Colonic mucosa (tissue), 4 donors: Measurements from ENCODE around the gene DHX35. TPM values are rescaled to one million over a fixed set of nuclear protein-coding genes. Genes with fewer than 3 reads are reported as not detected.

Source experiments
- DNase-seq: peaks from one replicate; pipeline ENCODE4 v3.0.0-alpha.2; 2020
- H3K27ac ChIP-seq: fragments of 200-600 bp; one replicate; pipeline ENCODE4 v1.8.0; 2021
- H3K27me3 ChIP-seq: fragments of 200-600 bp; one replicate; pipeline ENCODE4 v1.8.0; 2021
- H3K36me3 ChIP-seq: fragments of 200-600 bp; one replicate; pipeline ENCODE4 v1.8.0; 2021
- H3K4me1 ChIP-seq: fragments of 200-600 bp; one replicate; pipeline ENCODE4 v1.8.0; 2021; ENCODE audit warnings: mild to moderate bottlenecking
- H3K4me3 ChIP-seq: fragments of 200-600 bp; one replicate; pipeline ENCODE4 v1.8.0; 2021
- H3K9ac ChIP-seq, 2 donors: one replicate each; pipeline ENCODE4 v1.7.0; 2013; ENCODE audit warnings: control low read depth in 2 of 2, low read depth in 2 of 2, low read length in 2 of 2
- H3K9me3 ChIP-seq: fragments of 200-600 bp; one replicate; pipeline ENCODE4 v1.8.0; 2021
- intact Hi-C: fragments of 100-400 bp; cut with DNase I; formaldehyde crosslinking; loops from one replicate; pipeline ENCODE4 v1.14.1; 2022
- total RNA-seq, 2 donors: library from RNA; stranded (reverse); fragmentation: NEBNext Ultra II Directional in 1 of 2; extraction: Animal tissue kit (Norgen Biotek cat#: 25700) in 1 of 2; gene quantifications; one replicate each; pipeline ENCODE4 v1.2.1, GENCODE V29; 2021
- TF ChIP-seq, protein P1 (sequence below): fragments of 200-600 bp; IDR thresholded peaks from one replicate; pipeline ENCODE4 v1.8.0; 2022; ENCODE audit warnings: antibody characterized with exemption, mild to moderate bottlenecking
- donor health status: healthy.
- donor health status: DM: no; HTN: no; CAD: no.
- donor health status: DM: no; HTN: no; CAD: no.

The DHX35 gene
- total RNA-seq, 2 donors from 2014 or later, result 16.3 to 16.9 TPM

DNA sequence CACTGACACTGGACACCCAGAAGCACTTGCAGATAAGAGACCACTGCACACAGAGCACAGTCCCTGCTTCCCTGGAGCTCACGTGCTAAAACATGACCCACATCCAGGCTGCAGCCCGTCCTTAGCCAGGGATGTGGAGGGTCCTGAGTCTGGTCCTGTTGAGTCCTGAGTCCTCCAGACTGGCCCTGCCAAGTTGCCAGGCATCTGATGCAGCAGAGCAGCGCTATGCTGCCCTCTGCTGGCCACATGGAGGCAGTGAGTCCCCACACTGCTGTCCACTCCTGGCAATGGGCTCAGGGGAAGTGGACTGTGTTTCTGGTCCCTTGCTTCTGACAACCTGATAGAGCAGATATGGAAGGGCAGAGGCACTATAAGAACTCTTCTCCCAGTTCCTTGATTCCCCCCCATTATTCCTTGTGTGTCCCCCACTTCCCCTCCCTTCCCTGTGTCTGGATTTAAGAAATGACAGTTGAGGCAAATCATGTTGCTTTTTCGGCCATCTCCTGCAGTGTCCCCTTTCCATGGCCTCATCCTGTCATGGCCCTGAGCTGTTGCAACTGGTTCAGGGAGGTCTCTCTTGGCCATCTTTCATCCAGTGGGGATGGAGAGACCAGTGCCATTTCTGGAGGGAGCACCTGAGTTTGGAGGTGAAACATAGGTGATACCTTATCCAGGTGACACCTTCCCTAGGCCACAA, 86.0 kb downstream of the DHX35 start:
- Histone ChIP-seq H3K9ac (no peak overlapping the region), H3K4me3 (no peak overlapping the region), H3K27ac (no peak overlapping the region), H3K36me3 (no peaks in the 10 kb centered on the region), H3K4me1 (no peaks in the 10 kb centered on the region), H3K27me3 (no peaks in the 10 kb centered on the region), H3K9me3 (no peaks in the 10 kb centered on the region)
- TF ChIP-seq, protein P1, sequence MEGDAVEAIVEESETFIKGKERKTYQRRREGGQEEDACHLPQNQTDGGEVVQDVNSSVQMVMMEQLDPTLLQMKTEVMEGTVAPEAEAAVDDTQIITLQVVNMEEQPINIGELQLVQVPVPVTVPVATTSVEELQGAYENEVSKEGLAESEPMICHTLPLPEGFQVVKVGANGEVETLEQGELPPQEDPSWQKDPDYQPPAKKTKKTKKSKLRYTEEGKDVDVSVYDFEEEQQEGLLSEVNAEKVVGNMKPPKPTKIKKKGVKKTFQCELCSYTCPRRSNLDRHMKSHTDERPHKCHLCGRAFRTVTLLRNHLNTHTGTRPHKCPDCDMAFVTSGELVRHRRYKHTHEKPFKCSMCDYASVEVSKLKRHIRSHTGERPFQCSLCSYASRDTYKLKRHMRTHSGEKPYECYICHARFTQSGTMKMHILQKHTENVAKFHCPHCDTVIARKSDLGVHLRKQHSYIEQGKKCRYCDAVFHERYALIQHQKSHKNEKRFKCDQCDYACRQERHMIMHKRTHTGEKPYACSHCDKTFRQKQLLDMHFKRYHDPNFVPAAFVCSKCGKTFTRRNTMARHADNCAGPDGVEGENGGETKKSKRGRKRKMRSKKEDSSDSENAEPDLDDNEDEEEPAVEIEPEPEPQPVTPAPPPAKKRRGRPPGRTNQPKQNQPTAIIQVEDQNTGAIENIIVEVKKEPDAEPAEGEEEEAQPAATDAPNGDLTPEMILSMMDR, result peak; percentile 97
- intact Hi-C loops, result loop anchor here (2.0 kb wide), 1 partner anchor 121 kb away; the partner anchor contains the start of gene FAM83D
- peak; percentile 79 for DNase-seq

DNA sequence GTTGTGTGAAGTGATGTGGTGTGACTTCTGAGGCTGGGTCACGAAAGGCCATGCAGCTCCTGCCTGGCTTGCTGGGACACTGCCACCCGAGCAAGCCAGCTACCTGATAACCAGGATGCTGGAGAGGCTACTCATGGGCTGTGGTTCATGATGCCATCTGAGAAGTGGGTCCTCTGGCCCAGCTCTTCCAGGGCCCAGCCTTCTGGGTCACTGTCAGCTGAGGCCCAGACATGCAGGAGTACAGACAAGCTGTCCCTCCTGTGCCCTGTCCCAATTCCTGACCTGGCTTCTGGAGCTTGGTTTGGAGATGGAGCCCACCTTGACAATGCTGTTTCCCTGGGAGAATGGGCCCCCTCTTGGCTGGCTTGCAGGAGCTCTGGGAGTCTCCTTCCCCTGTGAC, 87.0 kb downstream of the DHX35 start:
- intact Hi-C loops, result loop anchor here (2.0 kb wide), 1 partner anchor 122 kb away; the partner anchor contains the start of gene FAM83D
- Histone ChIP-seq H3K27me3 (no peaks in the 10 kb centered on the region), H3K9me3 (no peaks in the 10 kb centered on the region), H3K36me3 (no peaks in the 10 kb centered on the region), H3K4me1 (no peaks in the 10 kb centered on the region), H3K9ac (no peak overlapping the region), H3K27ac (no peak overlapping the region), H3K4me3 (no peak overlapping the region)
- TF ChIP-seq, protein P1, result no peak
- DNase-seq, result no peak

DNA sequence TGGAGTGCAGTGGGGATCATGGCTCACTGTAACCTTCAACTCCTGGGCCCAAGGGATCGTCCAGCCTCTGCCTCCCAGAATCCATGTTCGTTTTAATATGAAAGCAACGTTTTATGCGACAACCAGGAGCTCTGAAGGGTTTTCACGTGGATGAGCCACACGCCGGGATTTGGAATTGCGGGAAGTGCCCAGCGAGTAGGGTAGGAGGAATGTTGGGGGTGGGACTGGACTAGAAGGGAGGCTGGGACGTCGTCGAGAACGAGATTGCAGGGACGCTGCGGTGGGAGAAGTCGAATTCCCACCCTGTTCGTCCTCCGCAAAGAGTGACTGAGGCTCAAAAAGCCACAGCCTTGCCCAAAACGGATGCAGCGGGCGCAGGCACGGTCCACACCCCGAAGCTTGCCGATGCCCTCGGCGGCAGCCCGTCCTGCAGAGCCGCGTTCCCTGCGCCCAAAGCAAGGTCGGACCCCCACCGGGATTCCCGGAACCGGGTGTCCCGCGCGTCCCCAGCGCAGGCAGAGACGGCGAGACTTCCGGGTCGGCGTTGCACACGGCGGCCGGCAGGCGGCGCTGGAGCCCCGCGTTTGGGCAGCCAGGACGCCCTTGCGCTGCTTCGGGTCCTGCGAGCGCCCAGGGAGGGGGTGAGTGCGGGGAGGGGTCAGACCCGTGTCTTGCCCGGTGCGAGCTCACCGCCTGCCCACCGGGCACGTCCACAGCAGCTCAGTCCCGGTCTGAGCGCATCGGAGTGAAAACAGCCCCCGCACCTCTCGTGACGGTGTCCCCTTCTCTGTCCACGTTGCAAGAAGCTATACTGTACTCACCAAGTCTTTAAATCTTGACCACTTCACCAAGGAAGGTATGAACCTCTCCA, 87.8 kb downstream of the DHX35 start:
- intact Hi-C loops, result loop anchor here (2.0 kb wide), 1 partner anchor 123 kb away; the partner anchor contains the start of gene FAM83D
- H3K9me3 ChIP-seq, result no peaks in the 10 kb centered on the region
- H3K27ac ChIP-seq, result no peak overlapping the region
- no peaks in the 10 kb centered on the region for H3K36me3 ChIP-seq
- H3K9ac ChIP-seq, result peak overlapping the region; percentile 85 to 86
- peak overlapping the region; percentile 52 for H3K4me3 ChIP-seq
- H3K4me1 ChIP-seq, result no peaks in the 10 kb centered on the region
- peak; percentile 82 for DNase-seq
- TF ChIP-seq, protein P1, result peak; percentile 98
- H3K27me3 ChIP-seq, result no peaks in the 10 kb centered on the region

DNA sequence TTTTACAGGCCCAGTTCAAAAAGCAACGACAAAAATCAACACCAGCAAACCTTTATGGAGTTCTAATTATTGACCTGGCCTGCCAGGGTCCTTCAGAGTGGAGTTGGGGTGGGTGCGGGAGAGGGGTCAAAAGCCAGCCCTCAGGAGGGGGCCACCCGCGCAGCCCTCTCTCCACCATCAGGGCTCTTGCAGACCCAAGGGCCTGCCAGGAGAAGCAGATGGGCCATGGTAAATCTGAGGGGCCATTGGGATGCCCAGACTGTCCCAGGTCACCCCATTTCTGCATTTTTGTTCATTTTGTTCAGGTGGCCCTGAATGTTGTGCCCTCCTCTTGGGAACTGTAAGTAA, 88.4 kb downstream of the DHX35 start:
- no peak overlapping the region for H3K27ac ChIP-seq
- no peak for DNase-seq
- H3K36me3 ChIP-seq, result no peaks in the 10 kb centered on the region
- peak overlapping the region; percentile 52 for H3K4me3 ChIP-seq
- no peaks in the 10 kb centered on the region for H3K9me3 ChIP-seq
- H3K27me3 ChIP-seq, result no peaks in the 10 kb centered on the region
- no peak overlapping the region for H3K9ac ChIP-seq
- intact Hi-C loops, result no loop called here
- H3K4me1 ChIP-seq, result no peaks in the 10 kb centered on the region
- TF ChIP-seq, protein P1, result no peak

DNA sequence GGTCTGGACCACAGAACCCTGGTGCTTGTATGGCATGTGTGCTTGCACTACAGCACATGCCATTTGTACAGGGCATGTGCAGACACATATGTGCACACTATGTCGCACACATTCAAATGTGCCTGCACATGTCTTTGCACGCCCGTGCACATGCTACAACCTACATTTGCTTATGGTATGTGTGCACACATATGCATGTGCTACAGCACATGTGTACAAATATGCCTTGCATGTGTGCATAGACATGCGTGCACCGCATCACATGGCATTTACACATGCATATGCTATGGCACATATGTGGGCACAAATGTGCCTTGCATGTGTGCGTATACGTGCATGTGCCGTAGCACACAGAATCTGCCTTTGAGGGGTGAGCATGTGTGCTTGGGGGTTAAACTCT, 90.5 kb downstream of the DHX35 start:
- Histone ChIP-seq H3K27me3 (no peaks in the 10 kb centered on the region), H3K4me3 (no peak overlapping the region), H3K27ac (no peak overlapping the region), H3K36me3 (no peaks in the 10 kb centered on the region), H3K9me3 (no peaks in the 10 kb centered on the region), H3K9ac (no peak overlapping the region), H3K4me1 (no peaks in the 10 kb centered on the region)
- TF ChIP-seq, protein P1, result no peak
- no peak for DNase-seq
- intact Hi-C loops, result no loop called here
